D341Med (cell line): ENCODE measurements around the gene SPATA31A6.
"Not testable (repeated sequence)": the region's sequence is repeated elsewhere in the genome, so short reads cannot be mapped to it uniquely, and the experiment has no call there.

Experiments
- DNase-seq: peaks from one replicate; pipeline ENCODE4 v3.0.0; 2012; ENCODE audit warnings: low spot score

SPATA31A6 gene

GRCh38 chr9:42183359-42183758, at the start of gene SPATA31A6:
SPATA31A6 (plus strand) TSS chr9:42183659; CDS start chr9:42183688, 29 bp downstream.
- not testable (repeated sequence) for DNase-seq

- DNase-seq, result peak; percentile 8
Measured at GRCh38 chr9:42160299-42160698, 23.2 kb upstream of the SPATA31A6 start.

- not testable (repeated sequence) for DNase-seq
Measured at GRCh38 chr9:42219861-42220260, 36.4 kb downstream of the SPATA31A6 start.

GRCh38 chr9:42223230-42223629, 39.8 kb downstream of the SPATA31A6 start:
- not testable (repeated sequence) for DNase-seq

GRCh38 chr9:42233031-42233430, 49.6 kb downstream of the SPATA31A6 start:
- not testable (repeated sequence) for DNase-seq

GRCh38 chr9:42234610-42235009, 51.2 kb downstream of the SPATA31A6 start:
- not testable (repeated sequence) for DNase-seq

- not testable (repeated sequence) for DNase-seq
Measured at GRCh38 chr9:42235352-42235991, 52.0 kb downstream of the SPATA31A6 start.

GRCh38 chr9:42236097-42236496, 52.6 kb downstream of the SPATA31A6 start:
- not testable (repeated sequence) for DNase-seq

- DNase-seq, result not testable (repeated sequence)
Measured at GRCh38 chr9:42237381-42237780, 53.9 kb downstream of the SPATA31A6 start.

GRCh38 chr9:42238862-42239261, 55.4 kb downstream of the SPATA31A6 start:
- DNase-seq, result not testable (repeated sequence)
